Measurements from ENCODE around the gene PPP2R5C.
"Not testable (repeated sequence)": the region's sequence is repeated elsewhere in the genome, so short reads cannot be mapped to it uniquely, and the experiment has no call there.

PPP2R5C gene

DNA sequence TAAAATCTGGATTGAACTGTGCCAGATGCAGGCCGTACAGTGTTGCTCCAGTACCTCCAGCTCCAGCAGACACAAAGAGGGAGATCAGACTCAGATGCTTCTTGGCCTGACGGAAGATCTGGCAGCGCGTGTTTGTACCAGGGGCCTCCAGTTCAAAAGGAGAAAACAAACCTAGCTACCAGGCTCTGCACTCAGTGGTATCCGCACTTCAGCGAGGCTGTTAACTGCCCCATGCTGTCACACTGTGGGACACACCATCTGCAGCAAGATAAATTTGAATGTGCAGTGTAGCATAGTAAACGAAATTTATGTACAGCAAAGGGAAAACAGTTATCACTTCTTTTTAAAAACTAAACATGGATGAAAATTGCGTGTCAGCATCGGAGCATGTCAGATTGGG lies 208.0 kb downstream of the PPP2R5C start:
- no peak for ATAC-seq
- TF ChIP-seq, protein P1, sequence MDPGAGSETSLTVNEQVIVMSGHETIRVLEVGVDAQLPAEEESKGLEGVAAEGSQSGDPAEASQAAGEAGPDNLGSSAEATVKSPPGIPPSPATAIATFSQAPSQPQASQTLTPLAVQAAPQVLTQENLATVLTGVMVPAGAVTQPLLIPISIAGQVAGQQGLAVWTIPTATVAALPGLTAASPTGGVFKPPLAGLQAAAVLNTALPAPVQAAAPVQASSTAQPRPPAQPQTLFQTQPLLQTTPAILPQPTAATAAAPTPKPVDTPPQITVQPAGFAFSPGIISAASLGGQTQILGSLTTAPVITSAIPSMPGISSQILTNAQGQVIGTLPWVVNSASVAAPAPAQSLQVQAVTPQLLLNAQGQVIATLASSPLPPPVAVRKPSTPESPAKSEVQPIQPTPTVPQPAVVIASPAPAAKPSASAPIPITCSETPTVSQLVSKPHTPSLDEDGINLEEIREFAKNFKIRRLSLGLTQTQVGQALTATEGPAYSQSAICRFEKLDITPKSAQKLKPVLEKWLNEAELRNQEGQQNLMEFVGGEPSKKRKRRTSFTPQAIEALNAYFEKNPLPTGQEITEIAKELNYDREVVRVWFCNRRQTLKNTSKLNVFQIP (CRISPR knock-in tag; IDR thresholded peaks at IDR 0.05; ENCODE audit: borderline replicate concordance, low read depth): no peak
- TF ChIP-seq ZNF8 (CRISPR knock-in tag; IDR thresholded peaks at IDR 0.05) (no peak), BACH2 (CRISPR knock-in tag; IDR thresholded peaks at IDR 0.05; ENCODE audit: borderline replicate concordance) (no peak), ESRRG (CRISPR knock-in tag; IDR thresholded peaks at IDR 0.05) (no peak), ZFP3 (CRISPR knock-in tag; IDR thresholded peaks at IDR 0.05) (no peak)
- TF ChIP-seq, protein P2, sequence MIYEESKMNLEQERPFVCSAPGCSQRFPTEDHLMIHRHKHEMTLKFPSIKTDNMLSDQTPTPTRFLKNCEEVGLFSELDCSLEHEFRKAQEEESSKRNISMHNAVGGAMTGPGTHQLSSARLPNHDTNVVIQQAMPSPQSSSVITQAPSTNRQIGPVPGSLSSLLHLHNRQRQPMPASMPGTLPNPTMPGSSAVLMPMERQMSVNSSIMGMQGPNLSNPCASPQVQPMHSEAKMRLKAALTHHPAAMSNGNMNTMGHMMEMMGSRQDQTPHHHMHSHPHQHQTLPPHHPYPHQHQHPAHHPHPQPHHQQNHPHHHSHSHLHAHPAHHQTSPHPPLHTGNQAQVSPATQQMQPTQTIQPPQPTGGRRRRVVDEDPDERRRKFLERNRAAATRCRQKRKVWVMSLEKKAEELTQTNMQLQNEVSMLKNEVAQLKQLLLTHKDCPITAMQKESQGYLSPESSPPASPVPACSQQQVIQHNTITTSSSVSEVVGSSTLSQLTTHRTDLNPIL (CRISPR knock-in tag; IDR thresholded peaks at IDR 0.05; ENCODE audit: low read depth): no peak

DNA sequence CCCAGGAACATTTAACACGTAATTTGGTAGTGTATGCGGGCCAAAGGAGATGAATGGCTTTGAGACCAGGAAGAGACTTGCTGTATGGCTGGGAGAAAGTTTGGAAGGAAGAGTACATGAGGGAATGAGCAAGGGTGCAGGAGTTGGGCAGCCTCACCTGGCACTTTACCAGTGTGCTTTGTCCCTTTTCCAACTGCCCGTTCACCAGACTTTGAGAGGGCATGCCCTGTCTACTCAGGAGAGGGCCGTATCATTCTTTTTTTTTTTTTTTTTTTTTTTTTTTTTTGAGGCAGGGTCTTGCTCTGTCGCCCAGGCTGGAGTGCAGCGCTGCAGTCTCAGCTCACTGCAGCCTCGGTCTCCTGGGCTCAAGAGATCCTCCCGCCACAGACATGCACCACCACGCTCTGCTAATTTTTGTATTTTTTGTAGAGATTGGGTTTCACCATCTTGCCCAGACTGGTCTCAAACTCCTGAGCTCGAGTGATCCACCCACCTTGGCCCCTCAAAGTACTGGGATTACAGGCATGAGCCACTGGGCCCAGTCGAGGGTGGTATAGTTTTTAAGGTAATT lies 209.4 kb downstream of the PPP2R5C start:
- ATAC-seq: no peak
- no peak for TF ChIP-seq TOX (CRISPR knock-in tag; IDR thresholded peaks at IDR 0.05; ENCODE audit: borderline replicate concordance)
- no peak for TF ChIP-seq ARNTL (CRISPR knock-in tag; IDR thresholded peaks at IDR 0.05; ENCODE audit: borderline replicate concordance, low read depth)

DNA sequence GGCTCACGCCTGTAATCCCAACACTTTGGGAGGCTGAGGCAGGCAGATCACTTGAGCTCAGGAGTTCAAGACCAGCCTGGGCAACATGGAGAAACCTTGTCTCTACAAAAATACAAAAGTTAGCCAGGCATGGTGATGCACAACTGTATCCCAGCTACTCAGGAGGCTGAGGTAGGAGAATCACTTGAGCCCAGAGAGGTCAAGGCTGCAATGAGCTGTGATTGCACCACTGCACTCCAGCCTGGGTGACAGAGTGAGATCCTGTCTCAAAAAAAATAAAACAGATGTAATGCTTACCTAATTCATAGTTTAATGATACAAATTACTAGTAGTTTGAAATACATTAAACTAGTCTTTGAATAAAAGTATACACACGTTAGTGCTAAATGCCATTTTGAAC lies 209.9 kb downstream of the PPP2R5C start:
- ATAC-seq: not testable (repeated sequence)

DNA sequence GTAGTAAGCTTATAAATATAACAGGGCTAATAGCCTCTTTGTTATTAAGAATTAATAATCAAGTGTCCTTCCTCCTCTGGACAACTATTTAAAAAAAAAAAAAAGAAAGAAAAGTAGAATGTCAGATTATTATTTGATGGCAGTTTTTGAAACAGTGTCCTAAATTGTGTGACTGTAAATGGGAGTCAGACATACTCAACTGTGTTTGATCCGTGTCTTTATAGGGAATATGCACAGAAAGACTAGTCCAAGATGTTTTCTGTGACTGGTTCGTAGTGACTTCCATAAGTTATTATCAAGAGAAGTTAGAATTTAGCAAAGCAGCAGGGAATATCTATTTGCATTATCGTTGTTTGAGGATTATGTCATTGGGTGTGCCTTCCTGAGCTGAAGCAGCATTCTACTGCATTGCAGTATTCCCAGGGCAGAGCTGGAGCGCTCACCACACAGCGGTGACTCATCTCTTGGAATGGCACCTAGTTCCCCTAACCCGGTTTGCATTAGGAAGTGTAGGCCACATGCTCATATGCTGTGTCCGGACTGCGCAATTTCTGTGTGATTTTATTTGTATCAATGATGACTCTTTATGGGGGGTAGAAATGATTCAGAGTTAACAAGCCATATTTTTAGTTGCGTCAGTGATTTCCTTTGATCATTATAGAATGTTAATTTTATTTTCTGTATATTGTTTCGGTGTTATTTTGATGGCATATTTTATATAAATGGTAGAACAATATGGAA lies 210.8 kb downstream of the PPP2R5C start:
- TF ChIP-seq TOX (CRISPR knock-in tag; IDR thresholded peaks at IDR 0.05; ENCODE audit: borderline replicate concordance) (no peak), ARNTL (CRISPR knock-in tag; IDR thresholded peaks at IDR 0.05; ENCODE audit: borderline replicate concordance, low read depth) (no peak), ISL1 (CRISPR knock-in tag; IDR thresholded peaks at IDR 0.05) (no peak), CSDC2 (CRISPR knock-in tag; IDR thresholded peaks at IDR 0.05) (no peak), BACH2 (CRISPR knock-in tag; IDR thresholded peaks at IDR 0.05; ENCODE audit: borderline replicate concordance) (no peak), ZC3H10 (CRISPR knock-in tag; IDR thresholded peaks at IDR 0.05) (no peak), OSR1 (CRISPR knock-in tag; IDR thresholded peaks at IDR 0.05) (no peak), RARB (CRISPR knock-in tag; IDR thresholded peaks at IDR 0.05) (no peak), ZFP3 (CRISPR knock-in tag; IDR thresholded peaks at IDR 0.05) (no peak), ESRRG (CRISPR knock-in tag; IDR thresholded peaks at IDR 0.05) (no peak), TCF4 (CRISPR knock-in tag; IDR thresholded peaks at IDR 0.05; ENCODE audit: borderline replicate concordance) (no peak)
- TF ChIP-seq, protein P3, sequence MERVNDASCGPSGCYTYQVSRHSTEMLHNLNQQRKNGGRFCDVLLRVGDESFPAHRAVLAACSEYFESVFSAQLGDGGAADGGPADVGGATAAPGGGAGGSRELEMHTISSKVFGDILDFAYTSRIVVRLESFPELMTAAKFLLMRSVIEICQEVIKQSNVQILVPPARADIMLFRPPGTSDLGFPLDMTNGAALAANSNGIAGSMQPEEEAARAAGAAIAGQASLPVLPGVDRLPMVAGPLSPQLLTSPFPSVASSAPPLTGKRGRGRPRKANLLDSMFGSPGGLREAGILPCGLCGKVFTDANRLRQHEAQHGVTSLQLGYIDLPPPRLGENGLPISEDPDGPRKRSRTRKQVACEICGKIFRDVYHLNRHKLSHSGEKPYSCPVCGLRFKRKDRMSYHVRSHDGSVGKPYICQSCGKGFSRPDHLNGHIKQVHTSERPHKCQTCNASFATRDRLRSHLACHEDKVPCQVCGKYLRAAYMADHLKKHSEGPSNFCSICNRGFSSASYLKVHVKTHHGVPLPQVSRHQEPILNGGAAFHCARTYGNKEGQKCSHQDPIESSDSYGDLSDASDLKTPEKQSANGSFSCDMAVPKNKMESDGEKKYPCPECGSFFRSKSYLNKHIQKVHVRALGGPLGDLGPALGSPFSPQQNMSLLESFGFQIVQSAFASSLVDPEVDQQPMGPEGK (CRISPR knock-in tag; IDR thresholded peaks at IDR 0.05; ENCODE audit: borderline replicate concordance): peak; percentile 61; the same call in 1 of the 2 replicates
- TF ChIP-seq, protein P4, sequence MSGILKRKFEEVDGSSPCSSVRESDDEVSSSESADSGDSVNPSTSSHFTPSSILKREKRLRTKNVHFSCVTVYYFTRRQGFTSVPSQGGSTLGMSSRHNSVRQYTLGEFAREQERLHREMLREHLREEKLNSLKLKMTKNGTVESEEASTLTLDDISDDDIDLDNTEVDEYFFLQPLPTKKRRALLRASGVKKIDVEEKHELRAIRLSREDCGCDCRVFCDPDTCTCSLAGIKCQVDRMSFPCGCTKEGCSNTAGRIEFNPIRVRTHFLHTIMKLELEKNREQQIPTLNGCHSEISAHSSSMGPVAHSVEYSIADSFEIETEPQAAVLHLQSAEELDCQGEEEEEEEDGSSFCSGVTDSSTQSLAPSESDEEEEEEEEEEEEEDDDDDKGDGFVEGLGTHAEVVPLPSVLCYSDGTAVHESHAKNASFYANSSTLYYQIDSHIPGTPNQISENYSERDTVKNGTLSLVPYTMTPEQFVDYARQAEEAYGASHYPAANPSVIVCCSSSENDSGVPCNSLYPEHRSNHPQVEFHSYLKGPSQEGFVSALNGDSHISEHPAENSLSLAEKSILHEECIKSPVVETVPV (CRISPR knock-in tag; IDR thresholded peaks at IDR 0.05): no peak; the same call in 1 of the 2 replicates
- TF ChIP-seq, protein P1 (CRISPR knock-in tag; IDR thresholded peaks at IDR 0.05; ENCODE audit: borderline replicate concordance, low read depth): no peak
- TF ChIP-seq, protein P2 (CRISPR knock-in tag; IDR thresholded peaks at IDR 0.05; ENCODE audit: low read depth): peak; percentile 80
- TF ChIP-seq, protein P5, sequence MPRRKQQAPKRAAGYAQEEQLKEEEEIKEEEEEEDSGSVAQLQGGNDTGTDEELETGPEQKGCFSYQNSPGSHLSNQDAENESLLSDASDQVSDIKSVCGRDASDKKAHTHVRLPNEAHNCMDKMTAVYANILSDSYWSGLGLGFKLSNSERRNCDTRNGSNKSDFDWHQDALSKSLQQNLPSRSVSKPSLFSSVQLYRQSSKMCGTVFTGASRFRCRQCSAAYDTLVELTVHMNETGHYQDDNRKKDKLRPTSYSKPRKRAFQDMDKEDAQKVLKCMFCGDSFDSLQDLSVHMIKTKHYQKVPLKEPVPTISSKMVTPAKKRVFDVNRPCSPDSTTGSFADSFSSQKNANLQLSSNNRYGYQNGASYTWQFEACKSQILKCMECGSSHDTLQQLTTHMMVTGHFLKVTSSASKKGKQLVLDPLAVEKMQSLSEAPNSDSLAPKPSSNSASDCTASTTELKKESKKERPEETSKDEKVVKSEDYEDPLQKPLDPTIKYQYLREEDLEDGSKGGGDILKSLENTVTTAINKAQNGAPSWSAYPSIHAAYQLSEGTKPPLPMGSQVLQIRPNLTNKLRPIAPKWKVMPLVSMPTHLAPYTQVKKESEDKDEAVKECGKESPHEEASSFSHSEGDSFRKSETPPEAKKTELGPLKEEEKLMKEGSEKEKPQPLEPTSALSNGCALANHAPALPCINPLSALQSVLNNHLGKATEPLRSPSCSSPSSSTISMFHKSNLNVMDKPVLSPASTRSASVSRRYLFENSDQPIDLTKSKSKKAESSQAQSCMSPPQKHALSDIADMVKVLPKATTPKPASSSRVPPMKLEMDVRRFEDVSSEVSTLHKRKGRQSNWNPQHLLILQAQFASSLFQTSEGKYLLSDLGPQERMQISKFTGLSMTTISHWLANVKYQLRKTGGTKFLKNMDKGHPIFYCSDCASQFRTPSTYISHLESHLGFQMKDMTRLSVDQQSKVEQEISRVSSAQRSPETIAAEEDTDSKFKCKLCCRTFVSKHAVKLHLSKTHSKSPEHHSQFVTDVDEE (CRISPR knock-in tag; IDR thresholded peaks at IDR 0.05): no peak
- peak; percentile 100 for ATAC-seq

Measured in SK-N-SH treated with all-trans-retinoic acid at 6 μM for 48 hours (cell line).